ENCODE data around the gene GNAO1.

The GNAO1 gene

GRCh38 chr16:56399486-56399885 is 208.2 kb downstream of the GNAO1 start:
- H3K4me1 ChIP-seq (ENCODE audit: control insufficient read depth in 1 of 2, insufficient read depth in 2 of 2, low read length in 2 of 2) = no peaks in the 10 kb centered on the region
- peaks cover 26 to 39% of the 10 kb centered on the region in 2 donors for H3K36me3 ChIP-seq (ENCODE audit: control insufficient read depth in 1 of 2, insufficient read depth in 2 of 2, low read length in 2 of 2)
- H3K4me3 ChIP-seq (ENCODE audit: low read depth in 1 of 2, low read length in 2 of 2) = no peak overlapping the region
- H3K27me3 ChIP-seq (ENCODE audit: low read depth, low read length) = no peaks in the 10 kb centered on the region
- H3K9me3 ChIP-seq (ENCODE audit: control insufficient read depth in 1 of 2, low read length in 2 of 2) = no peaks in the 10 kb centered on the region
- no peak overlapping the region for H3K27ac ChIP-seq (ENCODE audit: low read length)

GRCh38 chr16:56400458-56400857 is 209.2 kb downstream of the GNAO1 start:
- Histone ChIP-seq H3K4me3 (ENCODE audit: low read depth in 1 of 2, low read length in 2 of 2) (no peak overlapping the region), H3K4me1 (ENCODE audit: control insufficient read depth in 1 of 2, insufficient read depth in 2 of 2, low read length in 2 of 2) (no peaks in the 10 kb centered on the region), H3K36me3 (ENCODE audit: control insufficient read depth in 1 of 2, insufficient read depth in 2 of 2, low read length in 2 of 2) (peaks cover 34 to 48% of the 10 kb centered on the region in 2 donors), H3K27me3 (ENCODE audit: low read depth, low read length) (no peaks in the 10 kb centered on the region), H3K27ac (ENCODE audit: low read length) (no peak overlapping the region), H3K9me3 (ENCODE audit: control insufficient read depth in 1 of 2, low read length in 2 of 2) (no peaks in the 10 kb centered on the region)

GRCh38 chr16:56401482-56401881 is 210.2 kb downstream of the GNAO1 start:
- H3K4me1 ChIP-seq (ENCODE audit: control insufficient read depth in 1 of 2, insufficient read depth in 2 of 2, low read length in 2 of 2) = no peaks in the 10 kb centered on the region
- no peaks in the 10 kb centered on the region for H3K9me3 ChIP-seq (ENCODE audit: control insufficient read depth in 1 of 2, low read length in 2 of 2)
- no peak overlapping the region for H3K27ac ChIP-seq (ENCODE audit: low read length)
- H3K36me3 ChIP-seq (ENCODE audit: control insufficient read depth in 1 of 2, insufficient read depth in 2 of 2, low read length in 2 of 2) = peaks cover 34 to 50% of the 10 kb centered on the region in 2 donors
- H3K4me3 ChIP-seq (ENCODE audit: low read depth in 1 of 2, low read length in 2 of 2) = no peak overlapping the region
- H3K27me3 ChIP-seq (ENCODE audit: low read depth, low read length) = no peaks in the 10 kb centered on the region

GRCh38 chr16:56405977-56406672 is 214.8 kb downstream of the GNAO1 start:
- Histone ChIP-seq H3K9me3 (ENCODE audit: control insufficient read depth in 1 of 2, low read length in 2 of 2) (no peaks in the 10 kb centered on the region), H3K27me3 (ENCODE audit: low read depth, low read length) (no peaks in the 10 kb centered on the region), H3K4me1 (ENCODE audit: control insufficient read depth in 1 of 2, insufficient read depth in 2 of 2, low read length in 2 of 2) (no peaks in the 10 kb centered on the region), H3K36me3 (ENCODE audit: control insufficient read depth in 1 of 2, insufficient read depth in 2 of 2, low read length in 2 of 2) (peaks cover 41 to 58% of the 10 kb centered on the region in 2 donors), H3K27ac (ENCODE audit: low read length) (no peak overlapping the region), H3K4me3 (ENCODE audit: low read depth in 1 of 2, low read length in 2 of 2) (no peak overlapping the region)
